ENCODE results near the gene WWOX. TPM values are rescaled to one million over a fixed set of nuclear protein-coding genes. Genes with fewer than 3 reads are reported as not detected.

WWOX gene
- polyA plus RNA-seq, 1 donor from 2014 or later: 25.6 TPM

DNA sequence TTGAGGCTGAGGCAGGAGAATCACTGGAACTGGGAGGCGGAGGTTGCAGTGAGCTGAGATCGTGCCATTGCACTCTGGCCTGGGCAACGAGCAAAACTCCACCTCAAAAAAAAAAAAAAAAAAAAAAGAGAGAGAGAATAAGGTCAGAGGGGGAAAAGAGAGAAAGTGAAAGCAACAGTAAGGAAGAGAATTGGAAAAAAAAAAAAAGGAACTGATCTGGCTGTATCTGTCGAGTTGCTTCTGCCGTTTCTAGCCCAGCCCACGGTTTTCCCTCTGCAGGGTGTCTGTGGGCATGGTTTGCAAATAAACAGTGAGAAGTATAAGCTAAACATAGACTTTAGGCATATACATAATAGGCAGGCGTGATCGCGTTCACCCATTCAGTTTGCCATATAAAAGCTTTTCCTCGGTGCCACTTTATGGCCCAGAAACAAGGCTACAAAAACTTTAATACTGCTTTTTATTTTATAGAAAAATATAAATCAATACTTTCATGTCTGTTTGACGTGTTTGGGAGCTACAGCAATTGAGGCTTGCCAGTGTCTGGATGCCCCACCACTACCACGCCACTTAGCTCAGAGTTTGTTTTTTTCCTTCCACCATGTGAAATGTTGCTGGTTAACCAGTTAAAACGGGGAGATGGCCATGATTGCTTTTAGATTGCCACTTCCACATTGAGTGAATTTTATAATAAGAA, 1064.4 kb downstream of the WWOX start:
- Histone ChIP-seq H4K20me1 (ENCODE audit: insufficient read depth) (no peaks in the 10 kb centered on the region), H3K4me2 (ENCODE audit: low read length) (no peak overlapping the region), H3K27ac (ENCODE audit: low read length) (no peak overlapping the region), H2AFZ (ENCODE audit: low read depth, low read length) (no peak overlapping the region), H3K27me3 (ENCODE audit: insufficient read depth, low read depth, low read length) (no peaks in the 10 kb centered on the region), H3K9me2 (ENCODE audit: insufficient read depth, low read length) (no peaks in the 10 kb centered on the region), H3K36me3 (ENCODE audit: insufficient read depth, low read length) (no peaks in the 10 kb centered on the region), H3K9ac (ENCODE audit: low read length) (no peak overlapping the region), H3K9me3 (ENCODE audit: low read length) (peaks cover 3% of the 10 kb centered on the region), H3F3A (ENCODE audit: insufficient read depth, low read length, poor library complexity, severe bottlenecking) (no peaks in the 10 kb centered on the region), H3K4me3 (ENCODE audit: low read length) (no peak overlapping the region), H3K79me2 (replicated peaks; ENCODE audit: insufficient read depth, low read length) (no peaks in the 10 kb centered on the region)
- TF ChIP-seq POLR2AphosphoS5 (IDR thresholded peaks at IDR 0.05) (no peak), CTCF (IDR thresholded peaks at IDR 0.05; ENCODE audit: poor library complexity, severe bottlenecking) (no peak), SMC3 (conservative IDR thresholded peaks at IDR 0.05; ENCODE audit: poor library complexity) (no peak), RAD21 (conservative IDR thresholded peaks at IDR 0.05) (no peak), TAF1 (IDR thresholded peaks at IDR 0.05; ENCODE audit: low read depth) (no peak)

DNA sequence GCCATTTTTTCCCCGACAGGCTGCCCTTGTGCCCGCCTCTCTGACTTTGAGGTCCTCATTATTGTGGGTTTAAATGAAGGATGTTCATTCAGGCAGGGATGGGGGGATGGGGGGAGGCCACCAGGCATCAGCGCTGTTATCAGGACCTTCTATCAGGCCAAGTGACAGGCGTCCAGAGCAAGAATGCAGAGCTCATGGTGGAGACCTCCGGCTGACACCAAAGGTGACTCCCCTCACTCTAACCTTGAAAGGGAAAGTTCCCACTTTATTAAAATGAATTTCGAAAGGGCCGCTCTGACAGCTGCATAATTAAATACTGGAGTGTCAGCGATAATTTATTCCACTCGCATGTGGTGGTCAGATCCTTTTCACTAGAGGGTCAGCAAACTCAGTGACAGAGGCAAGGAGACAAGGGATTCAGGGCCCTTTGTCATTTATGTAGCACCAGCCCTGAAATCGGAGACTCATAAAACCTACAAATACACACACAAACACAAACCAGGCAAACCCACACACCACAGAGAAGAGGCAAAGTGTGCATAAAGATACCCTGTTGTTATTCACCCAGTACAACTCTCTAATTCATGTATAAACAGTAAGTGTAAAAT, 1065.0 kb downstream of the WWOX start:
- no peak overlapping the region for H3K9ac ChIP-seq (ENCODE audit: low read length)
- no peak overlapping the region for H3K27ac ChIP-seq (ENCODE audit: low read length)

More for the DNA sequence above, 1065.0 kb downstream of the WWOX start:
- no peaks in the 10 kb centered on the region for H3K27me3 ChIP-seq (ENCODE audit: insufficient read depth, low read depth, low read length)
- H3K9me2 ChIP-seq (ENCODE audit: insufficient read depth, low read length): no peaks in the 10 kb centered on the region
- no peak overlapping the region for H3K4me2 ChIP-seq (ENCODE audit: low read length)
- peaks cover 3% of the 10 kb centered on the region for H3K9me3 ChIP-seq (ENCODE audit: low read length)
- H3F3A ChIP-seq (ENCODE audit: insufficient read depth, low read length, poor library complexity, severe bottlenecking): no peaks in the 10 kb centered on the region
- H3K79me2 ChIP-seq (replicated peaks; ENCODE audit: insufficient read depth, low read length): no peaks in the 10 kb centered on the region
- H3K4me3 ChIP-seq (ENCODE audit: low read length): no peak overlapping the region
- no peaks in the 10 kb centered on the region for H4K20me1 ChIP-seq (ENCODE audit: insufficient read depth)
- no peak overlapping the region for H2AFZ ChIP-seq (ENCODE audit: low read depth, low read length)
- no peak for TF ChIP-seq CTCF (IDR thresholded peaks at IDR 0.05; ENCODE audit: poor library complexity, severe bottlenecking)
- TF ChIP-seq EZH2 (IDR thresholded peaks at IDR 0.05; ENCODE audit: borderline replicate concordance, insufficient read depth, low read length, poor library complexity, severe bottlenecking): no peak
- TF ChIP-seq EP300 (conservative IDR thresholded peaks at IDR 0.05; ENCODE audit: poor library complexity, severe bottlenecking): no peak
- no peak for TF ChIP-seq RAD21 (conservative IDR thresholded peaks at IDR 0.05)
- no peak for TF ChIP-seq MXI1 (conservative IDR thresholded peaks at IDR 0.05; ENCODE audit: poor library complexity, severe bottlenecking)
- TF ChIP-seq, protein P1, sequence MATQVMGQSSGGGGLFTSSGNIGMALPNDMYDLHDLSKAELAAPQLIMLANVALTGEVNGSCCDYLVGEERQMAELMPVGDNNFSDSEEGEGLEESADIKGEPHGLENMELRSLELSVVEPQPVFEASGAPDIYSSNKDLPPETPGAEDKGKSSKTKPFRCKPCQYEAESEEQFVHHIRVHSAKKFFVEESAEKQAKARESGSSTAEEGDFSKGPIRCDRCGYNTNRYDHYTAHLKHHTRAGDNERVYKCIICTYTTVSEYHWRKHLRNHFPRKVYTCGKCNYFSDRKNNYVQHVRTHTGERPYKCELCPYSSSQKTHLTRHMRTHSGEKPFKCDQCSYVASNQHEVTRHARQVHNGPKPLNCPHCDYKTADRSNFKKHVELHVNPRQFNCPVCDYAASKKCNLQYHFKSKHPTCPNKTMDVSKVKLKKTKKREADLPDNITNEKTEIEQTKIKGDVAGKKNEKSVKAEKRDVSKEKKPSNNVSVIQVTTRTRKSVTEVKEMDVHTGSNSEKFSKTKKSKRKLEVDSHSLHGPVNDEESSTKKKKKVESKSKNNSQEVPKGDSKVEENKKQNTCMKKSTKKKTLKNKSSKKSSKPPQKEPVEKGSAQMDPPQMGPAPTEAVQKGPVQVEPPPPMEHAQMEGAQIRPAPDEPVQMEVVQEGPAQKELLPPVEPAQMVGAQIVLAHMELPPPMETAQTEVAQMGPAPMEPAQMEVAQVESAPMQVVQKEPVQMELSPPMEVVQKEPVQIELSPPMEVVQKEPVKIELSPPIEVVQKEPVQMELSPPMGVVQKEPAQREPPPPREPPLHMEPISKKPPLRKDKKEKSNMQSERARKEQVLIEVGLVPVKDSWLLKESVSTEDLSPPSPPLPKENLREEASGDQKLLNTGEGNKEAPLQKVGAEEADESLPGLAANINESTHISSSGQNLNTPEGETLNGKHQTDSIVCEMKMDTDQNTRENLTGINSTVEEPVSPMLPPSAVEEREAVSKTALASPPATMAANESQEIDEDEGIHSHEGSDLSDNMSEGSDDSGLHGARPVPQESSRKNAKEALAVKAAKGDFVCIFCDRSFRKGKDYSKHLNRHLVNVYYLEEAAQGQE (IDR thresholded peaks at IDR 0.05; ENCODE audit: borderline replicate concordance): no peak
- no peak for TF ChIP-seq POLR2AphosphoS5 (IDR thresholded peaks at IDR 0.05)
- no peak for TF ChIP-seq TAF1 (IDR thresholded peaks at IDR 0.05; ENCODE audit: low read depth)
- no peak for TF ChIP-seq SMC3 (conservative IDR thresholded peaks at IDR 0.05; ENCODE audit: poor library complexity)
- no peaks in the 10 kb centered on the region for H3K36me3 ChIP-seq (ENCODE audit: insufficient read depth, low read length)

All from neural cell (in vitro differentiated cells).